ENCODE data around the gene SNX20. TPM values are rescaled to one million over a fixed set of nuclear protein-coding genes. Genes with fewer than 3 reads are reported as not detected.
A peak's percentile ranks its signal among the peaks of the same experiment; 100 is the strongest.

SNX20 gene
- total RNA-seq, 1 experiment from 2014 or later: not detected

- no peak for DNase-seq (ENCODE audit: low read depth)
These were observed 587 bp downstream of the SNX20 start for GRCh38 chr16:50680556-50680893.

- DNase-seq (ENCODE audit: low read depth): no peak
These were observed 1.2 kb downstream of the SNX20 start for GRCh38 chr16:50679676-50680555.

GRCh38 chr16:50679266-50679665 is 1.8 kb downstream of the SNX20 start:
- DNase-seq (ENCODE audit: low read depth): no peak

GRCh38 chr16:50678531-50678930 is 2.6 kb downstream of the SNX20 start:
- DNase-seq (ENCODE audit: low read depth): no peak

- DNase-seq (ENCODE audit: low read depth): no peak
These were observed 3.8 kb downstream of the SNX20 start for GRCh38 chr16:50677351-50677750.

- DNase-seq (ENCODE audit: low read depth): no peak
These were observed 4.4 kb downstream of the SNX20 start for GRCh38 chr16:50676684-50677225.

GRCh38 chr16:50675686-50676610 is 5.2 kb downstream of the SNX20 start:
- DNase-seq (ENCODE audit: low read depth): no peak

- no peak for DNase-seq (ENCODE audit: low read depth)
These were observed 6.3 kb downstream of the SNX20 start for GRCh38 chr16:50674831-50675230.

GRCh38 chr16:50673496-50674275 is 7.4 kb downstream of the SNX20 start:
- DNase-seq (ENCODE audit: low read depth): no peak

- DNase-seq (ENCODE audit: low read depth): peak; percentile 15
These were observed 9.4 kb downstream of the SNX20 start for GRCh38 chr16:50671644-50672260.

GRCh38 chr16:50670476-50670875 is 10.6 kb downstream of the SNX20 start:
- no peak for DNase-seq (ENCODE audit: low read depth)

- DNase-seq (ENCODE audit: low read depth): no peak
These were observed 11.4 kb downstream of the SNX20 start for GRCh38 chr16:50669741-50670140.

- DNase-seq (ENCODE audit: low read depth): no peak
These were observed 12.6 kb downstream of the SNX20 start for GRCh38 chr16:50668368-50669008.

- DNase-seq (ENCODE audit: low read depth): no peak
These were observed 13.4 kb downstream of the SNX20 start for GRCh38 chr16:50667497-50668367.

GRCh38 chr16:50666658-50667496 is 14.2 kb downstream of the SNX20 start:
- no peak for DNase-seq (ENCODE audit: low read depth)

GRCh38 chr16:50665128-50665878 is 15.8 kb downstream of the SNX20 start:
- DNase-seq (ENCODE audit: low read depth): peak; percentile 60

- no peak for DNase-seq (ENCODE audit: low read depth)
These were observed 16.8 kb downstream of the SNX20 start for GRCh38 chr16:50664270-50664669.

Measured in Daoy (cell line).